Thyroid gland (tissue), 4 donors: ENCODE measurements around the gene KCNMA1. TPM values are rescaled to one million over a fixed set of nuclear protein-coding genes. Genes with fewer than 3 reads are reported as not detected.
"Not testable (repeated sequence)": the region's sequence is repeated elsewhere in the genome, so short reads cannot be mapped to it uniquely, and the experiment has no call there.

ENCODE experiments used
- DNase-seq, 2 donors: peaks; one replicate each; pipeline ENCODE4 v3.0.0-alpha.2; 2019
- H3K27ac ChIP-seq, 3 donors: fragments of 200-600 bp; sonication (generic); 1 replicate in 2 of 3; 2 replicates in 1 of 3; pipeline ENCODE4 v1.5.1; 2016 to 2019; ENCODE audit warnings: mild to moderate bottlenecking in 1 of 3, moderate library complexity in 1 of 3
- H3K27me3 ChIP-seq: fragments of 200-600 bp; sonication (generic); one replicate; pipeline ENCODE4 v1.5.1; 2019
- H3K36me3 ChIP-seq, 2 donors: fragments of 200-600 bp; sonication (generic); one replicate each; pipeline ENCODE4 v1.5.1; 2016 to 2019
- H3K4me1 ChIP-seq, 2 donors: fragments of 200-600 bp; sonication (generic); one replicate each; pipeline ENCODE4 v1.5.1; 2017 to 2019
- H3K4me3 ChIP-seq, 3 donors: fragments of 200-600 bp; sonication (generic); replicated peaks in 1 of 3; 1 replicate in 2 of 3; 2 replicates in 1 of 3; pipeline ENCODE4 v1.5.1; 2016; ENCODE audit warnings: mild to moderate bottlenecking in 1 of 3
- H3K9me3 ChIP-seq: fragments of 200-600 bp; sonication (generic); one replicate; pipeline ENCODE4 v1.5.1; 2017
- CTCF ChIP-seq, 6 experiments: fragments of 200-600 bp in 3 of 6; fragments of 450-650 bp in 3 of 6; sonication (generic) in 3 of 6; IDR thresholded peaks; one replicate each; pipeline ENCODE4 v1.5.1; 2016 to 2019; ENCODE audit warnings: antibody characterized with exemption in 6 of 6, mild to moderate bottlenecking in 2 of 6, inconsistent platforms in 1 of 6, moderate library complexity in 1 of 6
- POLR2A ChIP-seq, 2 donors: fragments of 450-650 bp; IDR thresholded peaks; one replicate each; pipeline ENCODE4 v1.6.1; 2017; ENCODE audit warnings: antibody characterized with exemption in 2 of 2, mild to moderate bottlenecking in 2 of 2, moderate library complexity in 1 of 2
- WGBS, 2 donors: methylation state at CpG; one replicate each; pipeline ENCODE4 v1.1.5; 2017; 5-methylcytosine and 5-hydroxymethylcytosine counted together
- intact Hi-C: fragments of 100-400 bp; cut with DNase I; formaldehyde crosslinking; loops from one replicate; pipeline ENCODE4 v1.15.1; 2023
- total RNA-seq, 4 donors: library from RNA; depleted of rRNA; stranded (reverse); fragments of >200 nt; gene quantifications; one replicate each; pipeline ENCODE4 v1.2.3, GENCODE V29; 2016

Gene KCNMA1
- total RNA-seq, 4 donors from 2014 or later: 2.5 to 5.1 (median 3.6) TPM

- Histone ChIP-seq H3K4me1 (peaks cover 0 to under 1% of the 10 kb centered on the region in 2 donors), H3K27ac (no peak overlapping the region), H3K27me3 (no peaks in the 10 kb centered on the region), H3K4me3 (no peak overlapping the region), H3K9me3 (no peaks in the 10 kb centered on the region), H3K36me3 (no peaks in the 10 kb centered on the region)
- DNase-seq: no peak
- intact Hi-C loops: no loop called here
- 86 to 93% methylated on average over 4 of the region's 4 CpGs for WGBS, 2 donors
- TF ChIP-seq CTCF (IDR thresholded peaks at IDR 0.05) (no peak), POLR2A (IDR thresholded peaks at IDR 0.05) (no peak)
Measured at GRCh38 chr10:77592510-77592909, 45.1 kb downstream of the KCNMA1 start.

GRCh38 chr10:77591238-77591880 is 46.2 kb downstream of the KCNMA1 start:
- H3K27me3 ChIP-seq: no peaks in the 10 kb centered on the region
- no peak for TF ChIP-seq CTCF (IDR thresholded peaks at IDR 0.05)
- H3K27ac ChIP-seq: no peak overlapping the region
- no peaks in the 10 kb centered on the region for H3K36me3 ChIP-seq
- intact Hi-C loops: no loop called here
- peaks cover 0 to 11% of the 10 kb centered on the region in 2 donors for H3K4me1 ChIP-seq
- H3K4me3 ChIP-seq: no peak overlapping the region
- H3K9me3 ChIP-seq: no peaks in the 10 kb centered on the region
- 93 to 96% methylated on average over 2 to 3 of the region's 3 CpGs for WGBS, 2 donors
- no peak for DNase-seq

GRCh38 chr10:77590344-77591237 is 47.0 kb downstream of the KCNMA1 start:
- Histone ChIP-seq H3K27ac (no peak overlapping the region), H3K4me3 (no peak overlapping the region), H3K36me3 (no peaks in the 10 kb centered on the region), H3K4me1 (peaks cover 0 to 11% of the 10 kb centered on the region in 2 donors), H3K27me3 (no peaks in the 10 kb centered on the region), H3K9me3 (no peaks in the 10 kb centered on the region)
- WGBS, 2 donors: 80 to 93% methylated on average over 18 to 27 of the region's 32 CpGs
- intact Hi-C loops: no loop called here
- TF ChIP-seq CTCF (IDR thresholded peaks at IDR 0.05) (no peak), POLR2A (IDR thresholded peaks at IDR 0.05) (no peak)
- DNase-seq: no peak

GRCh38 chr10:77589703-77590102 is 47.9 kb downstream of the KCNMA1 start:
- intact Hi-C loops, H3K27me3 ChIP-seq, H3K9me3 ChIP-seq, H3K4me3 ChIP-seq, DNase-seq, H3K36me3 ChIP-seq, H3K27ac ChIP-seq: not testable (repeated sequence)
- H3K4me1 ChIP-seq: peaks cover 0 to 11% of the 10 kb centered on the region in 2 donors
- WGBS, 2 donors: 94 to 97% methylated on average over 8 of the region's 8 CpGs

GRCh38 chr10:77588886-77589285 is 48.7 kb downstream of the KCNMA1 start:
- Histone ChIP-seq H3K9me3 (no peaks in the 10 kb centered on the region), H3K27ac (no peak overlapping the region), H3K27me3 (no peaks in the 10 kb centered on the region), H3K36me3 (no peaks in the 10 kb centered on the region), H3K4me3 (no peak overlapping the region), H3K4me1 (peaks cover 0 to 11% of the 10 kb centered on the region in 2 donors)
- DNase-seq: no peak
- TF ChIP-seq CTCF (IDR thresholded peaks at IDR 0.05): no peak
- no peak for TF ChIP-seq POLR2A (IDR thresholded peaks at IDR 0.05)
- WGBS, 2 donors: 88 to 93% methylated on average over 7 of the region's 7 CpGs
- intact Hi-C loops: no loop called here
